CD4-positive, alpha-beta T cell treated with Interleukin-4 for 1 hour (primary cell): ENCODE data around the gene SULT2B1.
"Not testable (repeated sequence)": the region's sequence is repeated elsewhere in the genome, so short reads cannot be mapped to it uniquely, and the experiment has no call there.

Source experiments
- DNase-seq, 2 donors: peaks; one replicate each; pipeline ENCODE4 v3.0.0-alpha.2; 2020 to 2022

The SULT2B1 gene

DNA sequence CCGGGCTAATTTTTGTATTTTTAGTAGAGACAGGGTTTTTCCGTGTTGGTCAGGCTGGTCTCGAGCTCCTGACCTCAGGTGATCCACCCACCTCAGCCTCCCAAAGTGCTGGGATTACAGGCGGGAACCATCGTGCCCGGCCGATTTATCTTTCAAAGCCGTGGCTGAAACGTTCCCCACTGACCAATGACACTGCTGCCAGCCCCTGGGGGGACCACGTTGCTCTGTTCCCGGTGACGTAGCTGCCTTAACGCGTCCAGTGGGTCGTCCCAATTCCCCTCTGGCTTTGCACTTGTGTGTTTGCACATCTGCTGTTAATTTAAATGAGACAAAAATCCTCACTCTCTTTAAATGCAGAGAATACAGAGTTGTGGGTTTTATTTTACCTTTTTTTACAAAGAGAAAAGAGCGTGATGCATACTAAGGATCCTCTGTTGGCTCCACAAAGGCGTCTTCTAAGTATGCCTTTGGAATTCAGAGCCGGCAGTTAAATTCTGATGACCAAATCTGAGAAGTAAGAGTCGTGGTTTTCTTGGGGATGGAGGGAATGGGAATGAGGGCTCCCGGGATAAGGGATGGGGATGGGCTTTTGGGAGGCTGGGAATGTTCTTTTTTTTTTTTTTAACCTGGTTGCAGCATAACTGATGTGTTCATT, 21.8 kb upstream of the SULT2B1 start:
- DNase-seq, result no peak

- DNase-seq, result no peak
Measured at GRCh38 chr19:48530770-48531169, 21.2 kb upstream of the SULT2B1 start.

- no peak for DNase-seq
Measured at GRCh38 chr19:48533770-48534169, 18.2 kb upstream of the SULT2B1 start.

- no peak for DNase-seq
Measured at GRCh38 chr19:48537541-48537940, 14.4 kb upstream of the SULT2B1 start.

GRCh38 chr19:48538057-48538456, 13.9 kb upstream of the SULT2B1 start:
- DNase-seq, result not testable (repeated sequence)

GRCh38 chr19:48539503-48540096, 12.4 kb upstream of the SULT2B1 start:
- no peak for DNase-seq

GRCh38 chr19:48540110-48540509, 11.9 kb upstream of the SULT2B1 start:
- DNase-seq, result no peak

DNA sequence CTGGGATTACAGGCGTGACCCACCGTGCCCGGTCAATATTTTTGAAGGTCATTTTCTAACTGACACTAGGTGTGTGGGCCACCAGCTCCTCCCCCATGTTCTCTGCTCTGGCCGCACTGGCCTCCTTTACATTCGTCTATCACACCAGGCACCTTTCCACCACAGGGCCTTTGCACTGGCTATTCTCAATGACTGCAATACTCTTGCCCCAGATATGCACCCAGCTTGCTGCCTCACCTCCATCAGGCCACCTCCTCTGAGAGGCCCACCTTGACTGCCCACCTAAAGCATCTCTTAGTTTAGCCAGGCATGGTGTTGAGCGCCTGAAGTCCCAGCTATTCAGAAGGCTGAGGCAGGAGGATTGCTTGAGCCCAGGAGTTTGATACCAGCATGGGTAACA, 10.2 kb upstream of the SULT2B1 start:
- no peak for DNase-seq

- DNase-seq, result no peak
Measured at GRCh38 chr19:48543121-48543710, 8.8 kb upstream of the SULT2B1 start.

DNA sequence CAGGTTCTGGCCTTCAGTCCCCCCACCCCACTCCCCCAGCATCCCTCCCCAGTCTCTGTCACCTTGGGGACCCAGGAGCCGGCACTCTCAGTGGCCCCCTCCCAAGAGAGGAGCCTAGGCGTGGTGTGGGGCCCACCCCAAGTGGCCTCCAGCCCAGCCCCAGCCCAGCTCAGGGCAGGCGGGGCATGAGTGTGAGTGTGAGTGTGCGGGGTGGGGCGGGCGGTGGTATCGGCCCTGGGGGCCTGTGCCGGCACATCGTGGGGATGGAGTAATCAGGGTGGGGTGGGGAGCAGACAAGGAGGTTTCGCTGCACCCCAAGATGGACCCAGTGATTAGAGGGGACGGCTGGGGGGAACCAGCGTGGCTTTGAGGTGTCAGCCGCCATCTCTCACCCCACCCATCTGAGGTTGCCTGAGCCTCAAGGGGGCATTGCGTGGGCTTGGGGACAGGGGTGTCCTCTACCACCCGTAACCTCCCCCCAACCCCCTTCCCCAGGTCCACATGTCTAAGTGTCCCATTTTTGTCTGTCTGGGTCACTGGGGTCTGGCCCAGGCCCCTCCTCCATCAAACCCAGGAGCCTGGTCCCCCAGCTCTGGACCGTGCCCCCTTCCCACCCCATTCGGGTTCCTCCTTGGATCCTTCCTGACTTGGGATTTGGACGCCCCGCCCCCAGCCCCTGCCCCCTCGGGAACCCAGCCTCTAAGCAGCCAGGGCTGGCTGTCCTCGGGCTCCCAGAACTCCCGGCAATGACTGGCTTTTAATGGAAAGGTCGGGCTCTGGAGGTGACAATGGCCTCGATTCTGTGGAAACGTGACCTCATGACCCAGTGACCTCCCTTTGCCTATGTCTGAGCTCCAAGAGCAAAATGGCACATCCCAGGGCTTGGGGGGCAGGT, 6.9 kb upstream of the SULT2B1 start:
- DNase-seq, result no peak

GRCh38 chr19:48547722-48548121, 4.2 kb upstream of the SULT2B1 start:
- DNase-seq, result no peak

DNA sequence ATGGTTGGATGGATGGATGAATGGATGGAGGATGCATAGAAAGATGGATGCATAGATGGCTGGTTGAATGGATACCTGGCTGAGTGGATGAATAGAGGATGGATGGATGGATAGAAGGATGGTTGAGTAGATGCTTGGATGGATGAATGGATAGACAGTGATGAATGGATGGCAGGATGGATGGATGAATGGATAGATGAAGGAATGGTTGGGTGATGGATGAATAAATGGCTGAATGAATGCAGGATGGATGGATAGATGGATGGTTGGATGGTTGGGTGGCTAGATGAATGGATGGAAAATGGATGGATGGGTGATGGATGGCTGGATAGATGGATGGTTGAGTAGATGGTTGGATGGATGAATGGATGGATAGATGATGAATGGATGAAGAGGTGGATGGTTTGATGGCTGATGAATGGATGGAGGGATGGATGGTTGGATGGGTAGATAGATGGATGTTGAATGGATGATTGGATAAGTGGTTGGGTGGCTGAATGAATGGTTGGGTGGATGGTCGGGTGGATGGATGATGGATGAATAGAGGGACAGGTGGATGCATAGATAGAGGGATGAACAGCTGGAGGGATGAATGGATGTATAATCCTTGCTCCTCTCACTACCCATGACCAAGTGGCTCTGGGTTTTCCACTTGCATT, 3.6 kb upstream of the SULT2B1 start:
- no peak for DNase-seq

DNA sequence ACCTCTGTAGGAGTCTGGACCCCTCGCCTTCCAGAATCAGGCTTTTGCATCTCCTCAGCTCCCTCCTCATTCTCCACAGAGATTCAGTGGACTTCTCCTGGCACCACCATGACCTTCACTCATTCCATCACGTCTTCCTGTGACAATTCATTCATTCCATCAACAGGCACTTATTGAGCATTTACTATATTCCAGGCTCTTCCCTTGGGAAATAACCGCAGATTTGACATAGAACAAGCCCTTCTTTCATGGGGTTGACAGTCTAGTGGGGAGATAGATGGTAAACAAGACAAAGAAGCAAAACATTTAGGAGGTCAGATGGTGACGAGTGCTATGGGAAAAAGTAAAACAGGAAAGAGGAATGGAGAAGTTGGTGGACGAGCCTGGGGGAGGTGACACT, 2.6 kb upstream of the SULT2B1 start:
- DNase-seq, result no peak

GRCh38 chr19:48552406-48553322, 692 bp downstream of the SULT2B1 start:
- no peak for DNase-seq

GRCh38 chr19:48553676-48554384, 1.9 kb downstream of the SULT2B1 start:
- no peak for DNase-seq

DNA sequence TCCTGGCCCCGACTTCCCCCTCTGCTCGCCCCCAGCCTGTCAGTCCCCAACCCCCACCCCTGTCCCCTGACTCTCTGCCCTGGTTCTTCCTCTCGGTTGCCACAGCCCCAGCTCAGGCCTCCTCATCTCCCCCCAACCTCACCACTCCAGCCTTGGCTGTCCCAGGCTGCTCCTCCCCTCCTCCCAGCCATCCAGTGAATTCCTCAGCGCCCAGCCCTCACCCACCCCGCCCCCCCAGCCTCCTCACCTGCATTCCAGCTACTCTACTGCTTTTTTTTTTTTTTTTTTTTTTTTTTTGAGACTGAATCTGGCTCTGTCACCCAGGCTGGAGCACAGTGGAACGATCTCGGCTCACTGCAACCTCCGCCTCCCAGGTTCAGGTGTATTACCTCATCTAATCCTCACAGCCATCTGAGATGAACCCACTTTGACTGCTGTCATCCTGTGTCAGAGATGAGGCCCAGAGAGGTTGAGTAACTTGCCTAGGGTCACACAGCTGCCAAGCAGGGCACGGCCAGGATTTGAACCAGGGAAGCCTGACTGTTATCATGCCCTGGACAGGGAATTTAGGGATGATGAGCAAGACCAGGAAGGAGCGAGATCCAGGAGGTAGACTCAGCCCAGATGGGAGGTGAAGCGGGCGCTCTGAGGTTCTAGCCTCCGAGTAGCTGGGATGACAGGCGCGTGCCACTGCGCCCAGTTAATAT, 2.6 kb downstream of the SULT2B1 start:
- DNase-seq, result no peak

DNA sequence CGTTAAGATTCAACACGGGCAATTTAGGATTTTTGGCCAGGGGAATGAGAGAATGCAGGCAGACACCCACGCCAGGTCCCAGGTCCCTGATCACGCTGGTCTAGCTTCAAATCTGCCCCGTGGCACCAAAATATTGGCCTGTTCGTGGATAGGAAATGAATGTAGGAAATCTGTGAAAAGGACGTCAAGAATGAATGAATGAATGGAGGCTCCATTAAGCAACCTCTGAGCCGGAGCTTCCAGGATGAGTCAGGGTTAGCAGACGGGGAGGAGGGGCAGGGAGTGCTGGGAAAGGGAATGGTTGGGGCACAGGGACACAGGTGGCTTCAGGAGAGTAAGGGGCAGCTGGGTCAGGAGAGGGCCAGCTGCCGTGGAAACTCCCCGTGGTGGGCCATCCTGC, 4.2 kb downstream of the SULT2B1 start:
- no peak for DNase-seq

DNA sequence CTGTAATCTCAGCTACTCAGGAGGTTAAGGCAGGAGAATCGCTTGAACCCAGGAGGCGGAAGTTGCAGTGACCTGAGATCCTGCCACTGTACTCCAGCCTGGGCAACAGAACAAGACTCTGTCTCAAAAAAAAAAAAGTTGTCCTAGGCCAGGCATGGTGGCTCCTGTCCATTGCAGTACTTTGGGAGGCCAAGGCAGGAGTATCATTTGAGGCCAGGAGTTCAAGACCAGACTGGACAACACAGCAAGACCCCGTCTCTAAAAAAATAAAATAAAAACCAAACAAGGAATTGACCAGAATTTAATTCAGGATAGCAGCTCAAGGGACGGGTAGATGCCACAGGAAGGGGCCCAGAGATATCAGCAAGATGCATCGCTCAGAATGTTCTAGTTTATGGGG, 4.9 kb downstream of the SULT2B1 start:
- DNase-seq, result no peak

GRCh38 chr19:48558018-48558684, 6.2 kb downstream of the SULT2B1 start:
- DNase-seq, result no peak

- DNase-seq, result no peak
Measured at GRCh38 chr19:48560095-48560530, 8.1 kb downstream of the SULT2B1 start.
